Measurements from ENCODE around the gene E2F3.

Gene E2F3

GRCh38 chr6:20360471-20361119, 41.1 kb upstream of the E2F3 start:
- Histone ChIP-seq H4K20me1 (ENCODE audit: insufficient read depth) (no peaks in the 10 kb centered on the region), H3K4me3 (IDR thresholded peaks at IDR 0.05; ENCODE audit: insufficient read depth, low read depth, low read length) (no peak overlapping the region), H3K9ac (no peak overlapping the region), H3K4me2 (no peak overlapping the region), H3K36me3 (ENCODE audit: insufficient read depth) (no peaks in the 10 kb centered on the region), H3K27me3 (ENCODE audit: insufficient read depth, low read depth) (no peaks in the 10 kb centered on the region), H3K4me1 (ENCODE audit: low read depth, poor library complexity, severe bottlenecking) (peaks cover 16% of the 10 kb centered on the region), H3K79me2 (ENCODE audit: insufficient read depth, low read depth) (no peaks in the 10 kb centered on the region), H2AFZ (ENCODE audit: low read depth) (no peak overlapping the region), H3K27ac (no peak overlapping the region)
- no peak for TF ChIP-seq CTCF (conservative IDR thresholded peaks at IDR 0.05; ENCODE audit: low read depth, low read length)

- no peaks in the 10 kb centered on the region for H4K20me1 ChIP-seq (ENCODE audit: insufficient read depth)
- no peaks in the 10 kb centered on the region for H3K36me3 ChIP-seq (ENCODE audit: insufficient read depth)
- no peak overlapping the region for H3K4me2 ChIP-seq
- TF ChIP-seq CTCF (conservative IDR thresholded peaks at IDR 0.05; ENCODE audit: low read depth, low read length), result no peak
- H3K9ac ChIP-seq, result no peak overlapping the region
- peaks cover 25% of the 10 kb centered on the region for H3K4me1 ChIP-seq (ENCODE audit: low read depth, poor library complexity, severe bottlenecking)
- H3K27ac ChIP-seq, result no peak overlapping the region
- no peak overlapping the region for H2AFZ ChIP-seq (ENCODE audit: low read depth)
- H3K27me3 ChIP-seq (ENCODE audit: insufficient read depth, low read depth), result no peaks in the 10 kb centered on the region
- H3K79me2 ChIP-seq (ENCODE audit: insufficient read depth, low read depth), result no peaks in the 10 kb centered on the region
- H3K4me3 ChIP-seq (IDR thresholded peaks at IDR 0.05; ENCODE audit: insufficient read depth, low read depth, low read length), result no peak overlapping the region
Measured at GRCh38 chr6:20362623-20363022, 39.1 kb upstream of the E2F3 start.

- Histone ChIP-seq H4K20me1 (ENCODE audit: insufficient read depth) (no peaks in the 10 kb centered on the region), H3K36me3 (ENCODE audit: insufficient read depth) (no peaks in the 10 kb centered on the region), H3K9ac (no peak overlapping the region), H3K27me3 (ENCODE audit: insufficient read depth, low read depth) (no peaks in the 10 kb centered on the region), H3K79me2 (ENCODE audit: insufficient read depth, low read depth) (no peaks in the 10 kb centered on the region), H3K27ac (no peak overlapping the region), H3K4me3 (IDR thresholded peaks at IDR 0.05; ENCODE audit: insufficient read depth, low read depth, low read length) (no peak overlapping the region), H3K4me1 (ENCODE audit: low read depth, poor library complexity, severe bottlenecking) (peaks cover 25% of the 10 kb centered on the region), H2AFZ (ENCODE audit: low read depth) (no peak overlapping the region), H3K4me2 (no peak overlapping the region)
- no peak for TF ChIP-seq CTCF (conservative IDR thresholded peaks at IDR 0.05; ENCODE audit: low read depth, low read length)
Measured at GRCh38 chr6:20364327-20364726, 37.4 kb upstream of the E2F3 start.

GRCh38 chr6:20365456-20365855, 36.2 kb upstream of the E2F3 start:
- H3K27ac ChIP-seq, result peak overlapping the region; percentile 44
- H3K9ac ChIP-seq, result no peak overlapping the region
- H3K79me2 ChIP-seq (ENCODE audit: insufficient read depth, low read depth), result no peaks in the 10 kb centered on the region
- TF ChIP-seq CTCF (conservative IDR thresholded peaks at IDR 0.05; ENCODE audit: low read depth, low read length), result no peak
- H3K4me3 ChIP-seq (IDR thresholded peaks at IDR 0.05; ENCODE audit: insufficient read depth, low read depth, low read length), result no peak overlapping the region
- no peaks in the 10 kb centered on the region for H3K27me3 ChIP-seq (ENCODE audit: insufficient read depth, low read depth)
- no peaks in the 10 kb centered on the region for H4K20me1 ChIP-seq (ENCODE audit: insufficient read depth)
- H3K4me2 ChIP-seq, result peak overlapping the region; percentile 58
- H2AFZ ChIP-seq (ENCODE audit: low read depth), result peak overlapping the region; percentile 36; the same call in 1 of the 2 replicates
- no peaks in the 10 kb centered on the region for H3K36me3 ChIP-seq (ENCODE audit: insufficient read depth)
- peaks cover 25% of the 10 kb centered on the region for H3K4me1 ChIP-seq (ENCODE audit: low read depth, poor library complexity, severe bottlenecking)
